ENCODE data around the gene DGKH. TPM values are rescaled to one million over a fixed set of nuclear protein-coding genes. Genes with fewer than 3 reads are reported as not detected.

The DGKH gene
- total and polyA plus RNA-seq, 2 donors (not counting 1 experiment from before 2014, with no cell fraction given) = 0.06 to 0.67 TPM

GRCh38 chr13:42063105-42063504, 14.7 kb downstream of the DGKH start:
- Mint-ChIP-seq H3K4me3 (no peak overlapping the region), H3K27ac (no peak overlapping the region), H3K4me1 (no peaks in the 10 kb centered on the region), H3K9me3 (ENCODE audit: insufficient read depth) (peaks cover 5% of the 10 kb centered on the region), H3K27me3 (no peaks in the 10 kb centered on the region)
- WGBS (ENCODE audit: insufficient coverage) = 100% methylated on average over 1 of the region's 2 CpGs
- no peak overlapping the region for H3K4me2 ChIP-seq (replicated peaks; ENCODE audit: low read depth, low read length, poor library complexity, severe bottlenecking)
- H3K9ac ChIP-seq (ENCODE audit: low read length) = no peak overlapping the region
- DNase-seq = no peak
- no peak for TF ChIP-seq EZH2 (IDR thresholded peaks at IDR 0.05; ENCODE audit: borderline replicate concordance, insufficient read depth, low read depth, low read length, poor library complexity, severe bottlenecking)
- TF ChIP-seq, protein P1, sequence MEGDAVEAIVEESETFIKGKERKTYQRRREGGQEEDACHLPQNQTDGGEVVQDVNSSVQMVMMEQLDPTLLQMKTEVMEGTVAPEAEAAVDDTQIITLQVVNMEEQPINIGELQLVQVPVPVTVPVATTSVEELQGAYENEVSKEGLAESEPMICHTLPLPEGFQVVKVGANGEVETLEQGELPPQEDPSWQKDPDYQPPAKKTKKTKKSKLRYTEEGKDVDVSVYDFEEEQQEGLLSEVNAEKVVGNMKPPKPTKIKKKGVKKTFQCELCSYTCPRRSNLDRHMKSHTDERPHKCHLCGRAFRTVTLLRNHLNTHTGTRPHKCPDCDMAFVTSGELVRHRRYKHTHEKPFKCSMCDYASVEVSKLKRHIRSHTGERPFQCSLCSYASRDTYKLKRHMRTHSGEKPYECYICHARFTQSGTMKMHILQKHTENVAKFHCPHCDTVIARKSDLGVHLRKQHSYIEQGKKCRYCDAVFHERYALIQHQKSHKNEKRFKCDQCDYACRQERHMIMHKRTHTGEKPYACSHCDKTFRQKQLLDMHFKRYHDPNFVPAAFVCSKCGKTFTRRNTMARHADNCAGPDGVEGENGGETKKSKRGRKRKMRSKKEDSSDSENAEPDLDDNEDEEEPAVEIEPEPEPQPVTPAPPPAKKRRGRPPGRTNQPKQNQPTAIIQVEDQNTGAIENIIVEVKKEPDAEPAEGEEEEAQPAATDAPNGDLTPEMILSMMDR (IDR thresholded peaks at IDR 0.05) = no peak
- no peaks in the 10 kb centered on the region for H3K36me3 ChIP-seq (replicated peaks in 1 of 2; ENCODE audit: control extremely low read depth in 1 of 2, control insufficient read depth in 1 of 2, extremely low read depth in 1 of 2, insufficient read depth in 2 of 2, low read length in 1 of 2)
- no peaks in the 10 kb centered on the region for H3K79me2 ChIP-seq (ENCODE audit: control insufficient read depth, insufficient read depth, low read length)
- CTCF ChIA-PET = interaction anchor here (1.0 kb wide), 1 partner anchor 395 kb away, joined by 3 read pairs; no protein-coding TSS in a partner anchor
- POLR2A ChIA-PET = no interaction called here
- no peak for ATAC-seq (ENCODE audit: low read depth)
- no peak overlapping the region for H3K4me3 ChIP-seq (ENCODE audit: control extremely low read depth in 1 of 5, extremely low read depth in 1 of 5, insufficient read depth in 1 of 5, low read depth in 2 of 5, low read length in 4 of 5)
- no peaks in the 10 kb centered on the region for H4K20me1 ChIP-seq (ENCODE audit: control insufficient read depth, insufficient read depth, low read length, poor library complexity, severe bottlenecking)
- no peak overlapping the region for H3K27ac ChIP-seq (ENCODE audit: low read length in 2 of 2)
- H3K27me3 ChIP-seq (replicated peaks in 1 of 4; ENCODE audit: control extremely low read depth in 1 of 4, control insufficient read depth in 3 of 4, insufficient read depth in 4 of 4, low read length in 3 of 4) = no peaks in the 10 kb centered on the region
- no peaks in the 10 kb centered on the region for H3K4me1 ChIP-seq (ENCODE audit: control insufficient read depth in 2 of 2, insufficient read depth in 2 of 2, low read length in 2 of 2)
- H3K9me3 ChIP-seq (ENCODE audit: control extremely low read depth in 1 of 3, control insufficient read depth in 2 of 3, insufficient read depth in 1 of 3, low read length in 2 of 3) = no peaks in the 10 kb centered on the region
- H2AFZ ChIP-seq (ENCODE audit: insufficient read depth, low read depth, low read length, poor library complexity, severe bottlenecking) = no peak overlapping the region
- intact Hi-C loops (cut with micrococcal nuclease) = no loop called here

- Mint-ChIP-seq H3K27ac (no peak overlapping the region), H3K4me3 (no peak overlapping the region), H3K4me1 (no peaks in the 10 kb centered on the region), H3K27me3 (no peaks in the 10 kb centered on the region), H3K9me3 (ENCODE audit: insufficient read depth) (no peaks in the 10 kb centered on the region)
- DNase-seq (no peak), ATAC-seq (ENCODE audit: low read depth) (no peak)
- POLR2A ChIA-PET = no interaction called here
- Histone ChIP-seq H3K9me3 (ENCODE audit: control extremely low read depth in 1 of 3, control insufficient read depth in 2 of 3, insufficient read depth in 1 of 3, low read length in 2 of 3) (no peaks in the 10 kb centered on the region), H3K9ac (ENCODE audit: low read length) (no peak overlapping the region), H3K79me2 (ENCODE audit: control insufficient read depth, insufficient read depth, low read length) (no peaks in the 10 kb centered on the region), H3K27ac (ENCODE audit: low read length in 2 of 2) (no peak overlapping the region), H3K4me1 (ENCODE audit: control insufficient read depth in 2 of 2, insufficient read depth in 2 of 2, low read length in 2 of 2) (no peaks in the 10 kb centered on the region), H2AFZ (ENCODE audit: insufficient read depth, low read depth, low read length, poor library complexity, severe bottlenecking) (no peak overlapping the region), H3K4me2 (replicated peaks; ENCODE audit: low read depth, low read length, poor library complexity, severe bottlenecking) (no peak overlapping the region), H3K4me3 (ENCODE audit: control extremely low read depth in 1 of 5, extremely low read depth in 1 of 5, insufficient read depth in 1 of 5, low read depth in 2 of 5, low read length in 4 of 5) (no peak overlapping the region), H3K36me3 (replicated peaks in 1 of 2; ENCODE audit: control extremely low read depth in 1 of 2, control insufficient read depth in 1 of 2, extremely low read depth in 1 of 2, insufficient read depth in 2 of 2, low read length in 1 of 2) (no peaks in the 10 kb centered on the region), H3K27me3 (replicated peaks in 1 of 4; ENCODE audit: control extremely low read depth in 1 of 4, control insufficient read depth in 3 of 4, insufficient read depth in 4 of 4, low read length in 3 of 4) (no peaks in the 10 kb centered on the region), H4K20me1 (ENCODE audit: control insufficient read depth, insufficient read depth, low read length, poor library complexity, severe bottlenecking) (no peaks in the 10 kb centered on the region)
- CTCF ChIA-PET = interaction anchor here (0.7 to 0.8 kb wide), 2 partner anchors 10 to 126 kb away, joined by 3 read pairs; no protein-coding TSS in a partner anchor
- no peak for TF ChIP-seq EZH2 (IDR thresholded peaks at IDR 0.05; ENCODE audit: borderline replicate concordance, insufficient read depth, low read depth, low read length, poor library complexity, severe bottlenecking)
- TF ChIP-seq, protein P1 (IDR thresholded peaks at IDR 0.05) = no peak
- WGBS (ENCODE audit: insufficient coverage) = 95% methylated on average over 5 of the region's 6 CpGs
- intact Hi-C loops (cut with micrococcal nuclease) = no loop called here
Measured at GRCh38 chr13:42064259-42064658, 15.8 kb downstream of the DGKH start.

Measured in B cell (primary cell).